Measurements from ENCODE around the gene USHBP1. TPM values are rescaled to one million over a fixed set of nuclear protein-coding genes. Genes with fewer than 3 reads are reported as not detected.

Gene USHBP1
- total RNA-seq, 1 donor from 2014 or later, result not detected

DNA sequence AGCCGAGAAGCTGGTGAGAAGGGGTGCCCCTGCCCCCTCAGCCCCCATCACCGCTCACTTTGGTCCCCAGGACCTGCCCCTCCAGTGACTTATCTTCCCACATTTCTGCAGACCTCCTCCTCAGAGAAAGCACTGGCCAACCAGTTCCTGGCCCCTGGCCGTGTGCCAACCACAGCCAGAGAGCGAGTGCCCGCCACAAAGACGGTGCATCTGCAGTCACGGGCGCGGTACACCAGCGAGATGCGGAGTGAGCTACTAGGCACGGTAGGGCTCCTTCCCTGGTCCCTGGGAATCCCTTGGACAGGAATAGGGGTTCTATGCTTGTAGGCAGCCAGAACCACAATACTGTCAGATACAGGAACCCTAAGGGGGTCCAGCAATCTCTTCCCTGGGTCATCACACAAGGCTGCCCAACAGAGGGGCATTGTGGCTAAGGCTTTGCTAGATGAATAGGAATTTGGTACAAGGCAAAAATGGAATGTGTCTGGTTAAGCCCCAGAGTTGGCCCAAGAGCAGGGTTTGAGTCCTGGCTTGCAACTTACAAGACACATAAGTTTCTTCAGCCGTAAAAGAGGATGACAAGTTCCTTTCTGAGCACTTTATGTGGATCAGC, 48.4 kb downstream of the USHBP1 start:
- peak overlapping the region; percentile 92 for H3K4me3 Mint-ChIP-seq

GRCh38 chr19:17215127-17215971, 49.2 kb downstream of the USHBP1 start, which contains the start of gene USE1:
Gene USE1 (plus strand): TSS chr19:17215357. CDS start chr19:17215406, 49 bp downstream.
- Mint-ChIP-seq H3K27me3 (ENCODE audit: low read depth) (no peaks in the 10 kb centered on the region), H3K36me3 (peaks cover 27% of the 10 kb centered on the region), H3K4me1 (peaks cover 10% of the 10 kb centered on the region), H3K9me3 (no peaks in the 10 kb centered on the region), H3K4me3 (peak within 1 kb of the TSS; percentile 92), H3K27ac (peak within 1 kb of the TSS; percentile 99)
- TF ChIP-seq, protein P1, sequence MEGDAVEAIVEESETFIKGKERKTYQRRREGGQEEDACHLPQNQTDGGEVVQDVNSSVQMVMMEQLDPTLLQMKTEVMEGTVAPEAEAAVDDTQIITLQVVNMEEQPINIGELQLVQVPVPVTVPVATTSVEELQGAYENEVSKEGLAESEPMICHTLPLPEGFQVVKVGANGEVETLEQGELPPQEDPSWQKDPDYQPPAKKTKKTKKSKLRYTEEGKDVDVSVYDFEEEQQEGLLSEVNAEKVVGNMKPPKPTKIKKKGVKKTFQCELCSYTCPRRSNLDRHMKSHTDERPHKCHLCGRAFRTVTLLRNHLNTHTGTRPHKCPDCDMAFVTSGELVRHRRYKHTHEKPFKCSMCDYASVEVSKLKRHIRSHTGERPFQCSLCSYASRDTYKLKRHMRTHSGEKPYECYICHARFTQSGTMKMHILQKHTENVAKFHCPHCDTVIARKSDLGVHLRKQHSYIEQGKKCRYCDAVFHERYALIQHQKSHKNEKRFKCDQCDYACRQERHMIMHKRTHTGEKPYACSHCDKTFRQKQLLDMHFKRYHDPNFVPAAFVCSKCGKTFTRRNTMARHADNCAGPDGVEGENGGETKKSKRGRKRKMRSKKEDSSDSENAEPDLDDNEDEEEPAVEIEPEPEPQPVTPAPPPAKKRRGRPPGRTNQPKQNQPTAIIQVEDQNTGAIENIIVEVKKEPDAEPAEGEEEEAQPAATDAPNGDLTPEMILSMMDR (IDR thresholded peaks at IDR 0.05; ENCODE audit: unreplicated experiment), result no peak
- DNase-seq (ENCODE audit: low spot score in 2 of 2, unreplicated experiment in 2 of 2), result peak; percentile 69 to 84

More for the DNA sequence above, 48.4 kb downstream of the USHBP1 start:
- TF ChIP-seq, protein P1 (IDR thresholded peaks at IDR 0.05; ENCODE audit: unreplicated experiment), result no peak
- Mint-ChIP-seq H3K27ac (peak overlapping the region; percentile 99), H3K36me3 (peaks cover 25% of the 10 kb centered on the region), H3K9me3 (no peaks in the 10 kb centered on the region), H3K27me3 (ENCODE audit: low read depth) (no peaks in the 10 kb centered on the region), H3K4me1 (peaks cover 10% of the 10 kb centered on the region)
- DNase-seq (ENCODE audit: low spot score in 2 of 2, unreplicated experiment in 2 of 2), result no peak

- no peaks in the 10 kb centered on the region for H3K9me3 Mint-ChIP-seq
Measured at GRCh38 chr19:17214508-17215126, 49.9 kb downstream of the USHBP1 start.

GRCh38 chr19:17213334-17213733, 51.2 kb downstream of the USHBP1 start:
- no peak for DNase-seq (ENCODE audit: low spot score in 2 of 2, unreplicated experiment in 2 of 2)
- H3K4me3 Mint-ChIP-seq, result no peak overlapping the region
- H3K27ac Mint-ChIP-seq, result no peak overlapping the region
- TF ChIP-seq, protein P1 (IDR thresholded peaks at IDR 0.05; ENCODE audit: unreplicated experiment), result no peak
- H3K4me1 Mint-ChIP-seq, result peaks cover 10% of the 10 kb centered on the region
- no peaks in the 10 kb centered on the region for H3K9me3 Mint-ChIP-seq
- no peaks in the 10 kb centered on the region for H3K27me3 Mint-ChIP-seq (ENCODE audit: low read depth)
- H3K36me3 Mint-ChIP-seq, result peaks cover 33% of the 10 kb centered on the region

More at GRCh38 chr19:17214508-17215126, 49.9 kb downstream of the USHBP1 start:
- Mint-ChIP-seq H3K4me1 (peaks cover 10% of the 10 kb centered on the region), H3K27me3 (ENCODE audit: low read depth) (no peaks in the 10 kb centered on the region), H3K27ac (peak overlapping the region; percentile 99), H3K4me3 (peak overlapping the region; percentile 92), H3K36me3 (peaks cover 28% of the 10 kb centered on the region)
- TF ChIP-seq, protein P1 (IDR thresholded peaks at IDR 0.05; ENCODE audit: unreplicated experiment), result no peak
- no peak for DNase-seq (ENCODE audit: low spot score in 2 of 2, unreplicated experiment in 2 of 2)

DNA sequence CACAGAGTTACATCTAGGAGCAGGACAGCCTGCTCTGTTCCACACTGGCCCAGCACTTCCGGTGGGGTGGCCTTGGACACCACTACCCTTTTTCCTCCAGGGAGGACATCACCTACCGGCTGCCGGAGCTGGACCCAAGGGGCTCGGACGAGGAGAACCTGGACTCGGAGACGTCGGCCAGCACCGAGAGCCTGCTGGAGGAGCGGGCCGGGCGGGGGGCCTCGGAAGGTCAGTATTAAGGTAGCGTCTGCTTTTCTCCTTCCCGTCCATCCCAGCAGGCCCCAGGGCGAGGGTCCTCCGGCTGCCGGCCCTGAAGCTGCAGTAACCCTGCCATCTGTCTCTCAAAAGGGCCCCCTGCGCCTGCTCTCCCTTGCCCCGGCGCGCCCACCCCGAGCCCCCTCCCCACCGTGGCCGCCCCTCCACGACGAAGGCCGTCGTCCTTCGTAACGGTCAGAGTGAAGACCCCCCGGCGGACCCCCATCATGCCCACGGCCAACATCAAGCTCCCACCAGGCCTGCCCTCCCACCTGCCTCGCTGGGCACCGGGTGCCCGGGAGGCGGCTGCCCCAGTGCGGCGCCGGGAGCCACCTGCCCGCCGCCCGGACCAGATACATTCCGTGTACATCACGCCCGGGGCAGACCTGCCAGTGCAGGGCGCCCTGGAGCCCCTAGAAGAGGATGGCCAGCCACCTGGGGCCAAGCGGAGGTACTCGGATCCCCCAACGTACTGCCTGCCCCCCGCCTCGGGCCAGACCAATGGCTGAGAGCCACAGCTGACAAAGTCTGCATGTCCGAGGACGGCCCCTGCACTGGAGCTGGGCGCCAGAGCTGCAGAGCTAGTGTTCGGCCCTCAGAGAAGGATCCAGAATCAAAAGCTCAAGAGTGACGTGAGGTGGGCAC, 52.7 kb downstream of the USHBP1 start:
- Mint-ChIP-seq H3K4me1 (peaks cover 10% of the 10 kb centered on the region), H3K4me3 (no peak overlapping the region), H3K36me3 (peaks cover 27% of the 10 kb centered on the region), H3K9me3 (no peaks in the 10 kb centered on the region), H3K27ac (no peak overlapping the region), H3K27me3 (ENCODE audit: low read depth) (no peaks in the 10 kb centered on the region)
- TF ChIP-seq, protein P1 (IDR thresholded peaks at IDR 0.05; ENCODE audit: unreplicated experiment), result no peak
- no peak for DNase-seq (ENCODE audit: low spot score in 2 of 2, unreplicated experiment in 2 of 2)

Measured in mesothelial cell of epicardium (in vitro differentiated cells).